HepG2 (cell line): ENCODE data around the gene CCL18. TPM values are rescaled to one million over a fixed set of nuclear protein-coding genes. Genes with fewer than 3 reads are reported as not detected.

Experiments used
- ATAC-seq: fragments of 200-7000 bp; cut with Tn5 transposase; 3 replicates; pipeline ENCODE4 v1.9.1; 2020; ENCODE audit warnings: mild to moderate bottlenecking, moderate library complexity
- BruUV-seq: library from RNA; stranded (reverse); fragments of 400-500 nt; replicated peaks from 2 replicates; lab custom pipeline; 2021; lab: Mats Ljungman, UMichigan
- CTCF ChIA-PET: fragments of 300-600 bp; formaldehyde crosslinking; extraction: SDS; loops from one replicate; lab custom pipeline; 2021; ENCODE audit warnings: low total read pairs, inconsistent platforms, low intra/inter-chr PET ratio; lab: Yijun Ruan, JAX
- POLR2A ChIA-PET: fragments of 350-600 bp; sonication (Branson Sonifier 250); formaldehyde crosslinking; loops from one replicate; lab custom pipeline; 2020; ENCODE audit warnings: antibody characterized with exemption, inconsistent platforms; lab: Yijun Ruan, JAX
- DNase-seq: peaks from one replicate; pipeline ENCODE4 v3.0.0-alpha.2; 2015; ENCODE audit warnings: low spot score
- FAIRE-seq: peaks from 3 replicates; lab custom pipeline; 2011; peaks lifted over from hg19 to GRCh38; lab: Jason Lieb, UNC
- H2AFZ ChIP-seq: one replicate; pipeline ENCODE4 v1.6.1; 2011; ENCODE audit warnings: low read length, inconsistent platforms
- H3K27ac ChIP-seq: fragments of 300-600 bp; 3 replicates; pipeline ENCODE4 v1.8.0; 2011; ENCODE audit warnings: mixed run types, mild to moderate bottlenecking, mixed read lengths, low read length, inconsistent platforms; ENCODE audit not compliant: insufficient read depth; ENCODE audit errors: extremely low read length
- H3K27me3 ChIP-seq, 2 experiments: fragments of 200-600 bp in 1 of 2; 2 replicates in 1 of 2; 3 replicates in 1 of 2; pipeline versions ENCODE4 v1.6.0 to v1.8.0; 2011; ENCODE audit warnings: low read length in 2 of 2, mild to moderate bottlenecking in 2 of 2, moderate library complexity in 2 of 2, inconsistent platforms in 1 of 2; ENCODE audit not compliant: insufficient read depth in 2 of 2, control insufficient read depth in 1 of 2
- H3K36me3 ChIP-seq, 2 experiments: fragments of 200-600 bp in 1 of 2; replicated peaks in 1 of 2; 2 replicates in 1 of 2; 3 replicates in 1 of 2; pipeline versions ENCODE4 v1.5.1 to v1.8.0; 2011; ENCODE audit warnings: low read length in 2 of 2, inconsistent platforms in 1 of 2; ENCODE audit not compliant: insufficient read depth in 2 of 2, control insufficient read depth in 1 of 2
- H3K4me1 ChIP-seq: 2 replicates; pipeline ENCODE4 v1.5.1; 2012; ENCODE audit warnings: low read length, inconsistent platforms; ENCODE audit not compliant: insufficient read depth
- H3K4me2 ChIP-seq: 2 replicates; pipeline ENCODE4 v1.6.0; 2011; ENCODE audit warnings: low read depth, low read length, inconsistent platforms
- H3K4me3 ChIP-seq, 3 experiments: fragments of 200-600 bp in 1 of 3; sonication (generic), shearing (Covaris generic) in 1 of 3; replicated peaks in 1 of 3; 2 replicates each; pipeline ENCODE4 v1.5.1; 2011 to 2016; ENCODE audit warnings: low read length in 3 of 3, inconsistent platforms in 2 of 3, low read depth in 2 of 3, mild to moderate bottlenecking in 2 of 3, control low read depth in 1 of 3, mixed read lengths in 1 of 3; ENCODE audit not compliant: insufficient read depth in 1 of 3
- H3K79me2 ChIP-seq: one replicate; pipeline ENCODE4 v1.6.1; 2011; ENCODE audit warnings: low read length, inconsistent platforms; ENCODE audit not compliant: insufficient read depth
- H3K9ac ChIP-seq: 2 replicates; pipeline ENCODE4 v1.6.0; 2011; ENCODE audit warnings: mild to moderate bottlenecking, low read depth, low read length, inconsistent platforms; ENCODE audit not compliant: insufficient read depth
- H3K9me3 ChIP-seq: 2 replicates; pipeline ENCODE4 v1.5.1; 2012; ENCODE audit warnings: mild to moderate bottlenecking, low read length
- H4K20me1 ChIP-seq: 2 replicates; pipeline ENCODE4 v1.6.0; 2011; ENCODE audit warnings: inconsistent platforms, mild to moderate bottlenecking, low read length, moderate library complexity; ENCODE audit not compliant: insufficient read depth
- ZNF780A ChIP-seq: sonication (generic); formaldehyde crosslinking; IDR thresholded peaks from 2 replicates; pipeline ENCODE4 v1.8.0; 2022; ENCODE audit warnings: mild to moderate bottlenecking, missing genetic modification reagents, moderate library complexity
- WGBS: methylation state at CpG from one replicate; pipeline ENCODE4 v1.1.6; 2017; ENCODE audit warnings: low lambda C conversion rate; 5-methylcytosine and 5-hydroxymethylcytosine counted together
- in situ Hi-C: cut with HindIII; loops from 2 replicates; pipeline ENCODE4 v1.10.0; 2017; ENCODE audit warnings: low pct_unique_long_range_greater_than_20kb; ENCODE audit not compliant: extremely low pct_ligation_motif_present
- intact Hi-C: fragments of 100-400 bp; cut with micrococcal nuclease; formaldehyde crosslinking; loops from one replicate; pipeline ENCODE4 v1.10.0; 2022; ENCODE audit not compliant: unreplicated experiment
- polyA plus RNA-seq, 8 experiments: library from polyadenylated mRNA; depleted of rRNA in 3 of 8; stranded (reverse) in 7 of 8; unstranded in 1 of 8; fragments of >200 nt; fragmentation: Illumina TruSeq in 4 of 8; extraction: Trizol in 4 of 8; gene quantifications; 2 replicates each; pipeline versions ENCODE4 v1.2.1 to v1.2.3, GENCODE V29; 2011 to 2016; ENCODE audit warnings: low read depth in 4 of 8, missing spikeins in 1 of 8, mixed read lengths in 1 of 8; ENCODE audit not compliant: insufficient read depth in 1 of 8
- total RNA-seq, 5 experiments: library from RNA; depleted of rRNA; stranded (reverse); fragments of >200 nt; fragmentation: Illumina TruSeq; extraction: Trizol; gene quantifications; 2 replicates each; pipeline ENCODE4 v1.2.3, GENCODE V29; 2016; ENCODE audit warnings: low read depth in 1 of 5
- TF ChIP-seq, protein P1 (sequence below): sonication (generic); formaldehyde crosslinking; IDR thresholded peaks from 2 replicates; pipeline ENCODE4 v1.4.0; 2020; ENCODE audit warnings: missing genetic modification reagents

CCL18 gene
- total and polyA plus RNA-seq, 2 of the 13 experiments (the other 11 are each of a cell fraction or from before 2014, with no cell fraction given): not detected

DNA sequence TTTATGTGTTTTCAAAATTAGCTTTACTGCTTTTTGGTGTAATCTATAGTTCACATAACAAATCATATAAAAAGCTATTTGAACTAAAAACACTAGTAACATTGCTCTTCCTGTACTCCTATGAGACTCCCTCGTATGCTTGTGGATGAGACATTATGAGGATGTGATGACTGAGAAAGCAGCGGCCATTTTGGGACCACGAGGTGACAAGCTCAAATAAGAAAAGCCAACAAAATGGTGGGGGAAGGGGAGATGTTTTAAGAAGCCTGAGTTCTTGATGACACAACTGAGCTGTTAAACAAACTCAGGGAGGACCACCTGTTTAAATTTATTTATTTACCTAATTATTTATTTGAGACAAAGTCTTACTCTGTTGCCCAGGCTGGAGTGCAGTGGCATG is 4.5 kb downstream of the CCL18 start:
- H3K27ac ChIP-seq: no peak overlapping the region
- no peak for DNase-seq
- peaks cover 0 to 14% of the 10 kb centered on the region in 2 experiments; a peak in 1 of 5 replicates for H3K27me3 ChIP-seq
- intact Hi-C loops: no loop called here
- no peaks in the 10 kb centered on the region for H4K20me1 ChIP-seq
- H3K4me1 ChIP-seq: no peaks in the 10 kb centered on the region
- TF ChIP-seq, protein P1, sequence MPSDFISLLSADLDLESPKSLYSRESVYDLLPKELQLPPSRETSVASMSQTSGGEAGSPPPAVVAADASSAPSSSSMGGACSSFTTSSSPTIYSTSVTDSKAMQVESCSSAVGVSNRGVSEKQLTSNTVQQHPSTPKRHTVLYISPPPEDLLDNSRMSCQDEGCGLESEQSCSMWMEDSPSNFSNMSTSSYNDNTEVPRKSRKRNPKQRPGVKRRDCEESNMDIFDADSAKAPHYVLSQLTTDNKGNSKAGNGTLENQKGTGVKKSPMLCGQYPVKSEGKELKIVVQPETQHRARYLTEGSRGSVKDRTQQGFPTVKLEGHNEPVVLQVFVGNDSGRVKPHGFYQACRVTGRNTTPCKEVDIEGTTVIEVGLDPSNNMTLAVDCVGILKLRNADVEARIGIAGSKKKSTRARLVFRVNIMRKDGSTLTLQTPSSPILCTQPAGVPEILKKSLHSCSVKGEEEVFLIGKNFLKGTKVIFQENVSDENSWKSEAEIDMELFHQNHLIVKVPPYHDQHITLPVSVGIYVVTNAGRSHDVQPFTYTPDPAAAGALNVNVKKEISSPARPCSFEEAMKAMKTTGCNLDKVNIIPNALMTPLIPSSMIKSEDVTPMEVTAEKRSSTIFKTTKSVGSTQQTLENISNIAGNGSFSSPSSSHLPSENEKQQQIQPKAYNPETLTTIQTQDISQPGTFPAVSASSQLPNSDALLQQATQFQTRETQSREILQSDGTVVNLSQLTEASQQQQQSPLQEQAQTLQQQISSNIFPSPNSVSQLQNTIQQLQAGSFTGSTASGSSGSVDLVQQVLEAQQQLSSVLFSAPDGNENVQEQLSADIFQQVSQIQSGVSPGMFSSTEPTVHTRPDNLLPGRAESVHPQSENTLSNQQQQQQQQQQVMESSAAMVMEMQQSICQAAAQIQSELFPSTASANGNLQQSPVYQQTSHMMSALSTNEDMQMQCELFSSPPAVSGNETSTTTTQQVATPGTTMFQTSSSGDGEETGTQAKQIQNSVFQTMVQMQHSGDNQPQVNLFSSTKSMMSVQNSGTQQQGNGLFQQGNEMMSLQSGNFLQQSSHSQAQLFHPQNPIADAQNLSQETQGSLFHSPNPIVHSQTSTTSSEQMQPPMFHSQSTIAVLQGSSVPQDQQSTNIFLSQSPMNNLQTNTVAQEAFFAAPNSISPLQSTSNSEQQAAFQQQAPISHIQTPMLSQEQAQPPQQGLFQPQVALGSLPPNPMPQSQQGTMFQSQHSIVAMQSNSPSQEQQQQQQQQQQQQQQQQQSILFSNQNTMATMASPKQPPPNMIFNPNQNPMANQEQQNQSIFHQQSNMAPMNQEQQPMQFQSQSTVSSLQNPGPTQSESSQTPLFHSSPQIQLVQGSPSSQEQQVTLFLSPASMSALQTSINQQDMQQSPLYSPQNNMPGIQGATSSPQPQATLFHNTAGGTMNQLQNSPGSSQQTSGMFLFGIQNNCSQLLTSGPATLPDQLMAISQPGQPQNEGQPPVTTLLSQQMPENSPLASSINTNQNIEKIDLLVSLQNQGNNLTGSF (CRISPR knock-in tag): no peak
- TF ChIP-seq ZNF780A (CRISPR knock-in tag): no peak
- TF ChIP-seq, all 625 proteins: peak for 0
- H3K9ac ChIP-seq: no peak overlapping the region
- in situ Hi-C loops: loop anchor here (10.0 kb wide), 1 partner anchor 64 kb away; the partner anchor contains the start of gene CCL15
- no peak overlapping the region for H3K4me2 ChIP-seq
- H3K4me3 ChIP-seq: no peak overlapping the region
- no peaks in the 10 kb centered on the region for H3K79me2 ChIP-seq
- FAIRE-seq (no peak), ATAC-seq (no peak)
- ChIA-PET POLR2A (interaction anchor here (1.2 kb wide), 1 partner anchor 87 kb away, joined by 4 read pairs; the partner anchor contains the start of gene CCL16), CTCF (no interaction called here)
- BruUV-seq: no TSS peak
- no peaks in the 10 kb centered on the region for H3K9me3 ChIP-seq
- no peak overlapping the region for H2AFZ ChIP-seq
- no peaks in the 10 kb centered on the region for H3K36me3 ChIP-seq
- WGBS: 2% methylated on average over 3 of the region's 3 CpGs
